ENCODE data around the gene IL17RE. TPM values are rescaled to one million over a fixed set of nuclear protein-coding genes. Genes with fewer than 3 reads are reported as not detected.
A peak's percentile ranks its signal among the peaks of the same experiment; 100 is the strongest.

The IL17RE gene
- total and polyA plus RNA-seq, 2 of the 13 experiments (the other 11 are each of a cell fraction or from before 2014, with no cell fraction given) = 14.5 to 24.1 TPM

DNA sequence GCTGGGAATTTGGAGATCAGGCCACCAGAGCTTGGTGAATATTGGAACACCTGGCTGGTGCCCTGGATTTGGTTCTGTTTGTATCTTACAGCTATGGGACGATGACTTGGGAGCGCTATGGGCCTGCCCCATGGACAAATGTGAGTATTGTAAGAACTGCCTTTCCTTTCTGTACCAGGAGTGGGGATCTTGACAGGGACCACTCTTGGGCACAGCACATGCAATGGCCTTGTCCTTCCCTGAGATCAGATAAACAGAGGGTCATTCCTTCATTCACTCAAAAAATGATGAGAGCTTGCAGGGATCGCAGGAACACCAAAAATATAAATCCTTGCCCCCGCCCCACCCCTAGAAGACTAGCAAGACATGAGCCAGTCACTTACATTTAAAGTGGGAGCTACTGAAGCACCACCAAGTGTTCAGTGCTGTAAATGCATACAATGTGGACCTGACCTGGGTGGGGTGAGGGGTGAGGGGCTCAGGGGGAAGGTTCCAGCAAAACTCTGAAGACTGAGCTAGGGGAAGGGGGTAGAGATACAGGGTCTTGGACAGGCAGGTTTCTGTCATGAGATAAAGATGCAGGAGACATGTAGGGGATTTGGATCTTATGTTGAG, 28.3 kb downstream of the IL17RE start:
- intact Hi-C loops (cut with micrococcal nuclease; ENCODE audit: unreplicated experiment) = loop anchor here (5.0 kb wide), 1 partner anchor 34 kb away; no protein-coding TSS in a partner anchor
- WGBS (ENCODE audit: low lambda C conversion rate) = 88% methylated on average over 2 of the region's 4 CpGs
- POLR2A ChIA-PET = interaction anchor here (2.3 to 7.6 kb wide), 4 partner anchors 16 to 74 kb away, joined by 5 to 124 read pairs (median 86); partner anchors contain the start of genes IL17RC and IL17RE
- FAIRE-seq = no peak
- DNase-seq (ENCODE audit: low spot score) = peak; percentile 19
- no peak overlapping the region for H2AFZ ChIP-seq (ENCODE audit: low read length)
- H3K27me3 ChIP-seq (ENCODE audit: control insufficient read depth in 1 of 2, insufficient read depth in 2 of 2, low read length in 2 of 2) = no peaks in the 10 kb centered on the region
- no peaks in the 10 kb centered on the region for H3K9me3 ChIP-seq (ENCODE audit: low read length)
- H3K79me2 ChIP-seq (ENCODE audit: insufficient read depth, low read length) = peaks cover 20% of the 10 kb centered on the region
- H4K20me1 ChIP-seq (ENCODE audit: insufficient read depth, low read length) = no peaks in the 10 kb centered on the region
- no peak overlapping the region for H3K4me3 ChIP-seq (replicated peaks in 1 of 3; ENCODE audit: insufficient read depth in 1 of 3, low read depth in 2 of 3, low read length in 3 of 3)
- ATAC-seq = no peak
- in situ Hi-C loops (cut with HindIII; ENCODE audit: extremely low pct_ligation_motif_present, low pct_unique_long_range_greater_than_20kb) = no loop called here
- BruUV-seq (replicated peaks) = no TSS peak
- H3K4me1 ChIP-seq (ENCODE audit: insufficient read depth, low read length) = peaks cover 31% of the 10 kb centered on the region
- H3K9ac ChIP-seq (ENCODE audit: insufficient read depth, low read depth, low read length) = no peak overlapping the region
- no peak overlapping the region for H3K27ac ChIP-seq (ENCODE audit: extremely low read length, insufficient read depth, low read length)
- H3K4me2 ChIP-seq (ENCODE audit: low read depth, low read length) = no peak overlapping the region
- peaks cover 0 to 4% of the 10 kb centered on the region in 2 experiments; a peak in 2 of 5 replicates for H3K36me3 ChIP-seq (replicated peaks in 1 of 2; ENCODE audit: control insufficient read depth in 1 of 2, insufficient read depth in 2 of 2, low read length in 2 of 2)
- TF ChIP-seq ATAD3A (CRISPR knock-in tag; IDR thresholded peaks at IDR 0.05) (no peak), SPEN (CRISPR knock-in tag; IDR thresholded peaks at IDR 0.05; ENCODE audit: low read depth) (no peak), ARID2 (CRISPR knock-in tag; IDR thresholded peaks at IDR 0.05; ENCODE audit: borderline replicate concordance) (no peak), SMC3 (IDR thresholded peaks at IDR 0.05; ENCODE audit: low read length) (peak; percentile 21; the same call in 1 of the 2 replicates), ZNF816 (CRISPR knock-in tag; IDR thresholded peaks at IDR 0.05; ENCODE audit: borderline replicate concordance) (no peak), PRPF4 (IDR thresholded peaks at IDR 0.05; ENCODE audit: low read depth, low read length, poor library complexity, severe bottlenecking) (no peak), STAG1 (CRISPR knock-in tag; IDR thresholded peaks at IDR 0.05) (peak; percentile 45), ONECUT2 (CRISPR knock-in tag; IDR thresholded peaks at IDR 0.05) (no peak), ZNF160 (CRISPR knock-in tag; IDR thresholded peaks at IDR 0.05) (no peak), REL (CRISPR knock-in tag; conservative IDR thresholded peaks at IDR 0.05) (no peak), ATRX (CRISPR knock-in tag; IDR thresholded peaks at IDR 0.05; ENCODE audit: borderline replicate concordance) (no peak), ZFY (CRISPR knock-in tag; IDR thresholded peaks at IDR 0.05) (no peak), ATF7 (IDR thresholded peaks at IDR 0.05) (no peak), ATF7 (CRISPR knock-in tag; IDR thresholded peaks at IDR 0.05) (no peak), ZNF124 (CRISPR knock-in tag; IDR thresholded peaks at IDR 0.05) (no peak)
- TF ChIP-seq, protein P1, sequence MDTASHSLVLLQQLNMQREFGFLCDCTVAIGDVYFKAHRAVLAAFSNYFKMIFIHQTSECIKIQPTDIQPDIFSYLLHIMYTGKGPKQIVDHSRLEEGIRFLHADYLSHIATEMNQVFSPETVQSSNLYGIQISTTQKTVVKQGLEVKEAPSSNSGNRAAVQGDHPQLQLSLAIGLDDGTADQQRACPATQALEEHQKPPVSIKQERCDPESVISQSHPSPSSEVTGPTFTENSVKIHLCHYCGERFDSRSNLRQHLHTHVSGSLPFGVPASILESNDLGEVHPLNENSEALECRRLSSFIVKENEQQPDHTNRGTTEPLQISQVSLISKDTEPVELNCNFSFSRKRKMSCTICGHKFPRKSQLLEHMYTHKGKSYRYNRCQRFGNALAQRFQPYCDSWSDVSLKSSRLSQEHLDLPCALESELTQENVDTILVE (CRISPR knock-in tag; IDR thresholded peaks at IDR 0.05) = no peak
- TF ChIP-seq, protein P2, sequence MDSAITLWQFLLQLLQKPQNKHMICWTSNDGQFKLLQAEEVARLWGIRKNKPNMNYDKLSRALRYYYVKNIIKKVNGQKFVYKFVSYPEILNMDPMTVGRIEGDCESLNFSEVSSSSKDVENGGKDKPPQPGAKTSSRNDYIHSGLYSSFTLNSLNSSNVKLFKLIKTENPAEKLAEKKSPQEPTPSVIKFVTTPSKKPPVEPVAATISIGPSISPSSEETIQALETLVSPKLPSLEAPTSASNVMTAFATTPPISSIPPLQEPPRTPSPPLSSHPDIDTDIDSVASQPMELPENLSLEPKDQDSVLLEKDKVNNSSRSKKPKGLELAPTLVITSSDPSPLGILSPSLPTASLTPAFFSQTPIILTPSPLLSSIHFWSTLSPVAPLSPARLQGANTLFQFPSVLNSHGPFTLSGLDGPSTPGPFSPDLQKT (CRISPR knock-in tag; IDR thresholded peaks at IDR 0.05; ENCODE audit: borderline replicate concordance) = no peak
- TF ChIP-seq, protein P3, sequence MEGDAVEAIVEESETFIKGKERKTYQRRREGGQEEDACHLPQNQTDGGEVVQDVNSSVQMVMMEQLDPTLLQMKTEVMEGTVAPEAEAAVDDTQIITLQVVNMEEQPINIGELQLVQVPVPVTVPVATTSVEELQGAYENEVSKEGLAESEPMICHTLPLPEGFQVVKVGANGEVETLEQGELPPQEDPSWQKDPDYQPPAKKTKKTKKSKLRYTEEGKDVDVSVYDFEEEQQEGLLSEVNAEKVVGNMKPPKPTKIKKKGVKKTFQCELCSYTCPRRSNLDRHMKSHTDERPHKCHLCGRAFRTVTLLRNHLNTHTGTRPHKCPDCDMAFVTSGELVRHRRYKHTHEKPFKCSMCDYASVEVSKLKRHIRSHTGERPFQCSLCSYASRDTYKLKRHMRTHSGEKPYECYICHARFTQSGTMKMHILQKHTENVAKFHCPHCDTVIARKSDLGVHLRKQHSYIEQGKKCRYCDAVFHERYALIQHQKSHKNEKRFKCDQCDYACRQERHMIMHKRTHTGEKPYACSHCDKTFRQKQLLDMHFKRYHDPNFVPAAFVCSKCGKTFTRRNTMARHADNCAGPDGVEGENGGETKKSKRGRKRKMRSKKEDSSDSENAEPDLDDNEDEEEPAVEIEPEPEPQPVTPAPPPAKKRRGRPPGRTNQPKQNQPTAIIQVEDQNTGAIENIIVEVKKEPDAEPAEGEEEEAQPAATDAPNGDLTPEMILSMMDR (CRISPR knock-in tag; IDR thresholded peaks at IDR 0.05) = peak; percentile 55
- TF ChIP-seq, protein P4, sequence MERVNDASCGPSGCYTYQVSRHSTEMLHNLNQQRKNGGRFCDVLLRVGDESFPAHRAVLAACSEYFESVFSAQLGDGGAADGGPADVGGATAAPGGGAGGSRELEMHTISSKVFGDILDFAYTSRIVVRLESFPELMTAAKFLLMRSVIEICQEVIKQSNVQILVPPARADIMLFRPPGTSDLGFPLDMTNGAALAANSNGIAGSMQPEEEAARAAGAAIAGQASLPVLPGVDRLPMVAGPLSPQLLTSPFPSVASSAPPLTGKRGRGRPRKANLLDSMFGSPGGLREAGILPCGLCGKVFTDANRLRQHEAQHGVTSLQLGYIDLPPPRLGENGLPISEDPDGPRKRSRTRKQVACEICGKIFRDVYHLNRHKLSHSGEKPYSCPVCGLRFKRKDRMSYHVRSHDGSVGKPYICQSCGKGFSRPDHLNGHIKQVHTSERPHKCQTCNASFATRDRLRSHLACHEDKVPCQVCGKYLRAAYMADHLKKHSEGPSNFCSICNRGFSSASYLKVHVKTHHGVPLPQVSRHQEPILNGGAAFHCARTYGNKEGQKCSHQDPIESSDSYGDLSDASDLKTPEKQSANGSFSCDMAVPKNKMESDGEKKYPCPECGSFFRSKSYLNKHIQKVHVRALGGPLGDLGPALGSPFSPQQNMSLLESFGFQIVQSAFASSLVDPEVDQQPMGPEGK (CRISPR knock-in tag; IDR thresholded peaks at IDR 0.05) = 0 out of 2 replicates have a peak, but pooled peaks have one; percentile 14
- CTCF ChIA-PET (ENCODE audit: low intra/inter-chr PET ratio, low total read pairs) = interaction anchor here (0.7 kb wide), 1 partner anchor 68 kb away, joined by 3 read pairs; no protein-coding TSS in a partner anchor

All from HepG2 (cell line).